MCF 10A (cell line): Measurements from ENCODE around the gene IKZF3. TPM values are rescaled to one million over a fixed set of nuclear protein-coding genes. Genes with fewer than 3 reads are reported as not detected.
"Not testable (repeated sequence)": the region's sequence is repeated elsewhere in the genome, so short reads cannot be mapped to it uniquely, and the experiment has no call there.

Experiments used
- BruUV-seq: library from RNA; stranded (reverse); fragments of 400-500 nt; replicated peaks from 2 replicates; lab custom pipeline; 2021; lab: Mats Ljungman, UMichigan
- CTCF ChIA-PET: fragments of 300-600 bp; sonication (Branson Sonifier 250); formaldehyde crosslinking; extraction: SDS; loops from one replicate; lab custom pipeline; 2021; ENCODE audit warnings: antibody characterized with exemption, inconsistent platforms; lab: Yijun Ruan, JAX
- POLR2A ChIA-PET: fragments of 300-600, 350-650 bp; sonication (Branson Sonifier 250); formaldehyde crosslinking; extraction: SDS; loops from one replicate; lab custom pipeline; 2020; ENCODE audit warnings: antibody characterized with exemption, inconsistent platforms; lab: Yijun Ruan, JAX
- DNase-seq: peaks from one replicate; pipeline ENCODE4 v3.0.0-alpha.2; 2018; ENCODE audit not compliant: unreplicated experiment
- H3K27ac Mint-ChIP-seq: one replicate; pipeline ENCODE4 v1.8.0; 2022; ENCODE audit warnings: mild to moderate bottlenecking, low read depth, mixed read lengths; ENCODE audit not compliant: unreplicated experiment
- H3K27me3 Mint-ChIP-seq: one replicate; pipeline ENCODE4 v1.8.0; 2022; ENCODE audit warnings: mixed read lengths; ENCODE audit not compliant: insufficient read depth, unreplicated experiment
- H3K36me3 Mint-ChIP-seq: one replicate; pipeline ENCODE4 v1.8.0; 2022; ENCODE audit warnings: mild to moderate bottlenecking, moderate library complexity, mixed read lengths; ENCODE audit not compliant: insufficient read depth, unreplicated experiment
- H3K4me1 Mint-ChIP-seq: one replicate; pipeline ENCODE4 v1.8.0; 2022; ENCODE audit warnings: mixed read lengths; ENCODE audit not compliant: insufficient read depth, unreplicated experiment
- H3K4me3 Mint-ChIP-seq: one replicate; pipeline ENCODE4 v1.8.0; 2022; ENCODE audit warnings: mild to moderate bottlenecking, moderate library complexity, mixed read lengths; ENCODE audit not compliant: unreplicated experiment
- H3K9me3 Mint-ChIP-seq: one replicate; pipeline ENCODE4 v1.8.0; 2022; ENCODE audit warnings: mixed read lengths; ENCODE audit not compliant: unreplicated experiment
- CTCF ChIP-seq: fragments of 200-600 bp; IDR thresholded peaks from one replicate; pipeline ENCODE4 v1.8.0; 2022; ENCODE audit warnings: antibody characterized with exemption, mild to moderate bottlenecking; ENCODE audit not compliant: unreplicated experiment
- intact Hi-C: fragments of 100-400 bp; cut with micrococcal nuclease; formaldehyde crosslinking; loops from 2 replicates; pipeline ENCODE4 v1.14.1; 2022
- total RNA-seq: library from RNA; stranded (reverse); gene quantifications from 2 replicates; pipeline ENCODE4 v1.2.3, GENCODE V29; 2022

The IKZF3 gene
- total RNA-seq, 1 experiment from 2014 or later: not detected

- Mint-ChIP-seq H3K27ac (no peak overlapping the region), H3K36me3 (no peaks in the 10 kb centered on the region), H3K4me3 (no peak overlapping the region), H3K9me3 (no peaks in the 10 kb centered on the region), H3K4me1 (no peaks in the 10 kb centered on the region), H3K27me3 (peaks cover 64% of the 10 kb centered on the region)
- intact Hi-C loops: no loop called here
- ChIA-PET CTCF (no interaction called here), POLR2A (no interaction called here)
- no TSS peak for BruUV-seq
- no peak for DNase-seq
- no peak for TF ChIP-seq CTCF
These were observed 11.9 kb downstream of the IKZF3 start for GRCh38 chr17:39852239-39852638.

- H3K9me3 Mint-ChIP-seq, CTCF ChIA-PET, H3K36me3 Mint-ChIP-seq, DNase-seq, H3K4me1 Mint-ChIP-seq, POLR2A ChIA-PET, BruUV-seq, intact Hi-C loops, H3K27ac Mint-ChIP-seq, H3K4me3 Mint-ChIP-seq: not testable (repeated sequence)
- peaks cover 74% of the 10 kb centered on the region for H3K27me3 Mint-ChIP-seq
These were observed 13.9 kb downstream of the IKZF3 start for GRCh38 chr17:39850186-39850585.

- Mint-ChIP-seq H3K4me3 (no peak overlapping the region), H3K36me3 (no peaks in the 10 kb centered on the region), H3K27ac (no peak overlapping the region), H3K4me1 (no peaks in the 10 kb centered on the region), H3K27me3 (peaks cover 74% of the 10 kb centered on the region), H3K9me3 (no peaks in the 10 kb centered on the region)
- CTCF ChIA-PET: interaction anchor here (0.7 kb wide), 2 partner anchors 14 to 227 kb away, joined by 3 read pairs; no protein-coding TSS in a partner anchor
- TF ChIP-seq CTCF: no peak
- intact Hi-C loops: no loop called here
- POLR2A ChIA-PET: interaction anchor here (0.6 kb wide), 1 partner anchor 46 kb away, joined by 3 read pairs; no protein-coding TSS in a partner anchor
- no TSS peak for BruUV-seq
- no peak for DNase-seq
These were observed 15.5 kb downstream of the IKZF3 start for GRCh38 chr17:39848600-39848999.

- Mint-ChIP-seq H3K4me3 (no peak overlapping the region), H3K4me1 (no peaks in the 10 kb centered on the region), H3K27ac (no peak overlapping the region), H3K36me3 (no peaks in the 10 kb centered on the region), H3K9me3 (no peaks in the 10 kb centered on the region), H3K27me3 (peaks cover 78% of the 10 kb centered on the region)
- POLR2A ChIA-PET: no interaction called here
- intact Hi-C loops: no loop called here
- no peak for TF ChIP-seq CTCF
- CTCF ChIA-PET: interaction anchor here (0.9 kb wide), 1 partner anchor 224 kb away, joined by 3 read pairs; no protein-coding TSS in a partner anchor
- DNase-seq: no peak
- no TSS peak for BruUV-seq
These were observed 17.9 kb downstream of the IKZF3 start for GRCh38 chr17:39846205-39846604.
